Measurements from ENCODE around the gene DNER.

GRCh38 chr2:229598227-229598626 lies 116.1 kb downstream of the DNER start:
- TF ChIP-seq CTCF (conservative IDR thresholded peaks at IDR 0.05; ENCODE audit: low read length) (no peak), EZH2phosphoT487 (IDR thresholded peaks at IDR 0.05; ENCODE audit: borderline replicate concordance) (no peak)

Measured in Loucy (cell line).